Endothelial cell of umbilical vein (primary cell): ENCODE measurements around the gene SLC30A7. TPM values are rescaled to one million over a fixed set of nuclear protein-coding genes. Genes with fewer than 3 reads are reported as not detected.

Experiments
- BruUV-seq: library from RNA; stranded (reverse); fragments of 400-500 nt; replicated peaks from 2 replicates; lab custom pipeline; 2021; lab: Mats Ljungman, UMichigan
- CTCF ChIA-PET: fragments of 300-600, 350-600 bp; sonication (Branson Sonifier 250); formaldehyde crosslinking; loops from one replicate; lab custom pipeline; 2021; ENCODE audit warnings: antibody characterized with exemption, inconsistent platforms; lab: Charles Lee
- POLR2A ChIA-PET: fragments of 300-600, 350-600 bp; sonication (Branson Sonifier 250); formaldehyde crosslinking; loops from one replicate; lab custom pipeline; 2021; ENCODE audit warnings: antibody characterized with exemption, inconsistent platforms; lab: Charles Lee
- DNase-seq: peaks from one replicate; pipeline ENCODE4 v3.0.0-alpha.2; 2011; ENCODE audit warnings: low read depth, low spot score
- FAIRE-seq: peaks from 2 replicates; lab custom pipeline; 2011; peaks lifted over from hg19 to GRCh38; lab: Jason Lieb, UNC
- H2AFZ ChIP-seq: 2 replicates; pipeline ENCODE4 v1.6.0; 2012; ENCODE audit warnings: low read depth, low read length, control low read depth, inconsistent platforms
- H3K27ac ChIP-seq: 2 replicates; pipeline ENCODE4 v1.5.1; 2011; ENCODE audit warnings: low read depth, mild to moderate bottlenecking, control low read depth, low read length, moderate library complexity; ENCODE audit not compliant: insufficient read depth
- H3K27me3 ChIP-seq, 2 experiments: 2 replicates each; pipeline versions ENCODE4 v1.6.0 to v1.6.1; 2011; ENCODE audit warnings: low read length in 2 of 2, mixed read lengths in 1 of 2; ENCODE audit not compliant: control insufficient read depth in 2 of 2, insufficient read depth in 2 of 2
- H3K36me3 ChIP-seq, 2 experiments: 2 replicates in 1 of 2; 3 replicates in 1 of 2; pipeline ENCODE4 v1.5.1; 2011; ENCODE audit warnings: low read length in 2 of 2, mild to moderate bottlenecking in 1 of 2, moderate library complexity in 1 of 2; ENCODE audit not compliant: control insufficient read depth in 2 of 2, insufficient read depth in 2 of 2; ENCODE audit errors: extremely low read depth in 1 of 2
- H3K4me1 ChIP-seq: 3 replicates; pipeline ENCODE4 v1.5.1; 2011; ENCODE audit warnings: mild to moderate bottlenecking, low read length; ENCODE audit not compliant: control insufficient read depth, insufficient read depth; ENCODE audit errors: extremely low read depth
- H3K4me2 ChIP-seq: 2 replicates; pipeline ENCODE4 v1.6.1; 2011; ENCODE audit warnings: low read length, control low read depth, mixed read lengths; ENCODE audit not compliant: insufficient read depth
- H3K4me3 ChIP-seq, 3 experiments: fragments of 200-600 bp in 1 of 3; sonication (generic), shearing (Covaris generic) in 1 of 3; replicated peaks in 1 of 3; 2 replicates each; pipeline ENCODE4 v1.5.1; 2011 to 2016; ENCODE audit warnings: control low read depth in 3 of 3, low read length in 3 of 3, mild to moderate bottlenecking in 2 of 3, inconsistent platforms in 1 of 3, low read depth in 1 of 3, moderate library complexity in 1 of 3; ENCODE audit not compliant: insufficient read depth in 1 of 3
- H3K79me2 ChIP-seq: 2 replicates; pipeline ENCODE4 v1.6.0; 2012; ENCODE audit warnings: low read length, inconsistent platforms; ENCODE audit not compliant: control insufficient read depth, insufficient read depth
- H3K9ac ChIP-seq: replicated peaks from 2 replicates; pipeline ENCODE3; 2011; ENCODE audit warnings: low read length, control low read depth; ENCODE audit not compliant: insufficient read depth; ENCODE audit errors: extremely low read depth
- H3K9me1 ChIP-seq: replicated peaks from 3 replicates; pipeline ENCODE4 v1.6.0; 2011; ENCODE audit warnings: mild to moderate bottlenecking, low read length; ENCODE audit not compliant: control insufficient read depth, insufficient read depth; ENCODE audit errors: extremely low read depth
- H3K9me3 ChIP-seq: replicated peaks from 2 replicates; pipeline ENCODE4 v1.5.1; 2012; ENCODE audit warnings: low read length, inconsistent platforms; ENCODE audit not compliant: control insufficient read depth, insufficient read depth
- H4K20me1 ChIP-seq: replicated peaks from 2 replicates; pipeline ENCODE3; 2011; ENCODE audit warnings: mild to moderate bottlenecking, low read length; ENCODE audit not compliant: control insufficient read depth, insufficient read depth; ENCODE audit errors: extremely low read depth
- CTCF ChIP-seq, 2 donors: IDR thresholded peaks; 1 replicate in 1 of 2; 2 replicates in 1 of 2; pipeline ENCODE4 v1.5.1; 2011; ENCODE audit warnings: low read length in 2 of 2, mild to moderate bottlenecking in 2 of 2, moderate library complexity in 2 of 2, control low read depth in 1 of 2, inconsistent platforms in 1 of 2, low read depth in 1 of 2; ENCODE audit not compliant: insufficient read depth in 1 of 2; ENCODE audit errors: extremely low read depth in 1 of 2
- EZH2 ChIP-seq: IDR thresholded peaks from 2 replicates; pipeline ENCODE4 v1.6.1; 2012; ENCODE audit warnings: borderline replicate concordance, low read depth, mild to moderate bottlenecking, moderate library complexity, low read length, inconsistent platforms; ENCODE audit not compliant: severe bottlenecking
- FOS ChIP-seq: IDR thresholded peaks from 2 replicates; pipeline ENCODE4 v1.6.1; 2011; ENCODE audit warnings: mild to moderate bottlenecking, low read length, moderate library complexity, borderline replicate concordance; ENCODE audit not compliant: insufficient read depth
- GATA2 ChIP-seq: IDR thresholded peaks from 2 replicates; pipeline ENCODE4 v1.7.0; 2011; ENCODE audit warnings: low read depth, mild to moderate bottlenecking, moderate library complexity, mixed read lengths, low read length; ENCODE audit not compliant: insufficient read length, insufficient read depth
- JUN ChIP-seq: IDR thresholded peaks from 2 replicates; pipeline ENCODE4 v1.6.1; 2011; ENCODE audit warnings: borderline replicate concordance, low read depth; ENCODE audit not compliant: insufficient read length, insufficient read depth
- MAX ChIP-seq: IDR thresholded peaks from 2 replicates; pipeline ENCODE4 v1.6.1; 2011; ENCODE audit not compliant: insufficient read depth, insufficient read length
- MYC ChIP-seq: IDR thresholded peaks from one replicate; pipeline ENCODE4 v1.6.1; 2011; ENCODE audit warnings: mild to moderate bottlenecking, low read depth, low read length
- POLR2A ChIP-seq: IDR thresholded peaks from 2 replicates; pipeline ENCODE4 v1.6.1; 2012; ENCODE audit warnings: low read depth, mild to moderate bottlenecking, control low read depth, low read length
- POLR2AphosphoS5 ChIP-seq: IDR thresholded peaks from 2 replicates; pipeline ENCODE4 v1.6.1; 2012; ENCODE audit warnings: low read depth, mild to moderate bottlenecking, control low read depth, low read length, moderate library complexity; ENCODE audit not compliant: insufficient read depth
- dilution Hi-C: fragments of 300-500 bp; cut with MboI; formaldehyde crosslinking; loops from one replicate; pipeline ENCODE4 v1.15.0; 2019; ENCODE audit warnings: low sequenced_read_pairs; ENCODE audit not compliant: extremely low pct_ligation_motif_present
- intact Hi-C: fragments of 100-400 bp; cut with micrococcal nuclease; formaldehyde crosslinking; loops from one replicate; pipeline ENCODE4 v1.10.0; 2022
- polyA plus RNA-seq, 4 experiments: library from polyadenylated mRNA; depleted of rRNA in 3 of 4; stranded (reverse) in 3 of 4; unstranded in 1 of 4; fragments of >200 nt; gene quantifications; 2 replicates each; pipeline versions ENCODE4 v1.2.1 to v1.2.3, GENCODE V29; 2011 to 2012; ENCODE audit warnings: missing spikeins in 1 of 4
- total RNA-seq: library from RNA; stranded (reverse); gene quantifications from 2 replicates; pipeline ENCODE4 v1.2.3, GENCODE V29; 2021

SLC30A7 gene
- total and polyA plus RNA-seq, 2 donors (not counting 3 experiments of a cell fraction or from before 2014, with no cell fraction given), result 9.3 to 38.6 TPM

GRCh38 chr1:100876291-100876690 is 19.6 kb upstream of the SLC30A7 start:
- H3K9me3 ChIP-seq, result no peaks in the 10 kb centered on the region
- H2AFZ ChIP-seq, result no peak overlapping the region
- H3K27ac ChIP-seq, result no peak overlapping the region
- no peaks in the 10 kb centered on the region for H3K9me1 ChIP-seq
- no peak overlapping the region for H3K4me2 ChIP-seq
- H3K79me2 ChIP-seq, result no peaks in the 10 kb centered on the region
- ChIA-PET CTCF (interaction anchor here (1.3 kb wide), 1 partner anchor 412 kb away, joined by 5 read pairs; no protein-coding TSS in a partner anchor), POLR2A (no interaction called here)
- no peaks in the 10 kb centered on the region for H3K4me1 ChIP-seq
- no peak for DNase-seq
- H3K36me3 ChIP-seq, result no peaks in the 10 kb centered on the region
- no peak overlapping the region for H3K9ac ChIP-seq
- no peaks in the 10 kb centered on the region for H3K27me3 ChIP-seq
- H4K20me1 ChIP-seq, result no peaks in the 10 kb centered on the region
- H3K4me3 ChIP-seq, result no peak overlapping the region
- no peak for TF ChIP-seq FOS
- no peak for TF ChIP-seq MYC
- no peak for TF ChIP-seq POLR2AphosphoS5
- TF ChIP-seq EZH2, result no peak
- TF ChIP-seq POLR2A, result no peak
- no peak for TF ChIP-seq GATA2
- TF ChIP-seq MAX, result no peak
- TF ChIP-seq CTCF (IDR thresholded peaks at IDR 0.05; ENCODE audit: extremely low read depth in 1 of 2, insufficient read depth in 1 of 2, low read depth in 1 of 2, low read length in 2 of 2), result no peak
- no peak for TF ChIP-seq JUN
- intact Hi-C loops, result no loop called here
- BruUV-seq, result no TSS peak
- dilution Hi-C loops, result loop anchor here (10.0 kb wide), 1 partner anchor 411 kb away; no protein-coding TSS in a partner anchor
- FAIRE-seq, result no peak
